LNCaP clone FGC (cell line): Measurements from ENCODE around the gene AXIN1.
"Not testable (repeated sequence)": the region's sequence is repeated elsewhere in the genome, so short reads cannot be mapped to it uniquely, and the experiment has no call there.

ENCODE experiments used
- DNase-seq: peaks from one replicate; pipeline ENCODE4 v3.0.0-alpha.2; 2011; ENCODE audit warnings: low read depth
- H3K4me3 ChIP-seq: 2 replicates; pipeline ENCODE4 v1.5.1; 2011; ENCODE audit warnings: mild to moderate bottlenecking, low read depth, low read length, control low read depth
- TF ChIP-seq, protein P1 (sequence below): IDR thresholded peaks from 2 replicates; pipeline ENCODE4 v1.5.1; 2012; ENCODE audit warnings: mild to moderate bottlenecking; ENCODE audit not compliant: control insufficient read depth, insufficient read depth; ENCODE audit errors: extremely low read depth

The AXIN1 gene

DNA sequence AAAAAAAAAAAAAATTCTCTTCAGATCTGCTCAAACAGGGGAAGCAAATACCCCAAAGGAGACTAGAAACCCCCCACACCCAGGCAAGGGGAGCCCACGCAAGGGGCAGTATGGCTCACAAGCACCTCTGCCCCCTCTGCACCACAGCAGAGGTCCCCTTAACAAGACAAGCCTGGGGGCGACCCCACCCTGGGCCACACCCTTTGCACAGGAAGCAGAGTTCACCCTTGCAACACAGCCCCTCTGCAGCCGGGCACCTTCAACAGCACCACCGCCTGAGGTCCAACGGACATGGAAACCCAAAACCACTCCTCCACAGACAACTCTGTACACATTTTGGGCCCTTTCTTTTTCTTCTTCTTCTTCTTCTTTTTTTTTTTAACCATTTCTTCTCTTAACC, 12.8 kb downstream of the AXIN1 start:
- TF ChIP-seq, protein P1, sequence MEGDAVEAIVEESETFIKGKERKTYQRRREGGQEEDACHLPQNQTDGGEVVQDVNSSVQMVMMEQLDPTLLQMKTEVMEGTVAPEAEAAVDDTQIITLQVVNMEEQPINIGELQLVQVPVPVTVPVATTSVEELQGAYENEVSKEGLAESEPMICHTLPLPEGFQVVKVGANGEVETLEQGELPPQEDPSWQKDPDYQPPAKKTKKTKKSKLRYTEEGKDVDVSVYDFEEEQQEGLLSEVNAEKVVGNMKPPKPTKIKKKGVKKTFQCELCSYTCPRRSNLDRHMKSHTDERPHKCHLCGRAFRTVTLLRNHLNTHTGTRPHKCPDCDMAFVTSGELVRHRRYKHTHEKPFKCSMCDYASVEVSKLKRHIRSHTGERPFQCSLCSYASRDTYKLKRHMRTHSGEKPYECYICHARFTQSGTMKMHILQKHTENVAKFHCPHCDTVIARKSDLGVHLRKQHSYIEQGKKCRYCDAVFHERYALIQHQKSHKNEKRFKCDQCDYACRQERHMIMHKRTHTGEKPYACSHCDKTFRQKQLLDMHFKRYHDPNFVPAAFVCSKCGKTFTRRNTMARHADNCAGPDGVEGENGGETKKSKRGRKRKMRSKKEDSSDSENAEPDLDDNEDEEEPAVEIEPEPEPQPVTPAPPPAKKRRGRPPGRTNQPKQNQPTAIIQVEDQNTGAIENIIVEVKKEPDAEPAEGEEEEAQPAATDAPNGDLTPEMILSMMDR, result no peak
- H3K4me3 ChIP-seq, result no peak overlapping the region
- no peak for DNase-seq

DNA sequence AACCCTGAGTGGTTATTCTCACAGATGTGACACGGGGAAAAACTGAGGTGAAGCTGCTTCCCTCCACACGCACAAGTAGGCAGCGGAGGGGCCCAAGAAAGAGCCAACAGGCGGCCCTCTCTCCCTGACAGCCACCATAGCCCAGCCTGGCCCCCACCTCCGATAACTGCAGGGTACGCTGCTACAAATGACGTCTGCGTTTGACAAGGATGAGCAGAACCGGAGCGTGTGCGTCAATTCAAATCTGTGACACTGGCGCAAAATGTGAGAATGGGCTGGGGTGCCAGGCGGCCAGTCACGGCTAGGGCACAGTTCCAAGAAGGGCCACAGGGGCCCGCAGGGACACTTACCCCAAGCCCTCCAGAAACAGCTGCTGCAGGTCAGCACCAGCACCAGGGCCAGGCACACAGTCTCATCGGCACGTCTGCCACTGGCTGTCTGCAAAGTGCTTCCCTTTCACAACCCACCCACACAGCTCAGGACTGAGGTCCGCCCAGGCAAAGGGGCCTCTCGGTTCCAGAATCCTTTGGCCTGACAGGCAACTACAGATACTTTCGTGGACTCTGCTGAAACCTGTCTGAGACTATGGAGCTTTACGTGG, 14.4 kb downstream of the AXIN1 start:
- DNase-seq, result no peak

DNA sequence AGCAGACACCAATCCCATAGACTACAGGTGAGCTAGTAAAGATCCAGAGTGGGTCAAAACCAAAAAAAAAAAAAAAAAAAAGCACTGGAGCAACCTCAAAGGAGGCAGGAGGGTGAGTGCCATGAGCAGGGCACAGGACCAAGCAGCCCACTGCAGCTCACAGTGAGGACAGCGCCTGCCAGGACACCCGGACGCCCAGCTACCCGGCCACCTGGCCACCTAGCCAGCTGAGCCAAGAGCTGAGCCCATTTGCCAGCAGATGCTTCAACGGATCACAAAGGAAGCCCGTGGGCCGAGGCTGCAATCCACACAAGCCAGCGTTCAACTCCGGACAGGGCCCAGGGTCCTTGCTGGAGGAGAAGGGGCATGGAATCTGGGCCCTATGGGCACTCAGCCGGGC, 15.1 kb downstream of the AXIN1 start:
- no peak overlapping the region for H3K4me3 ChIP-seq
- TF ChIP-seq, protein P1, result no peak
- DNase-seq, result no peak

More for the DNA sequence above, 14.4 kb downstream of the AXIN1 start:
- no peak overlapping the region for H3K4me3 ChIP-seq
- TF ChIP-seq, protein P1, result no peak

DNA sequence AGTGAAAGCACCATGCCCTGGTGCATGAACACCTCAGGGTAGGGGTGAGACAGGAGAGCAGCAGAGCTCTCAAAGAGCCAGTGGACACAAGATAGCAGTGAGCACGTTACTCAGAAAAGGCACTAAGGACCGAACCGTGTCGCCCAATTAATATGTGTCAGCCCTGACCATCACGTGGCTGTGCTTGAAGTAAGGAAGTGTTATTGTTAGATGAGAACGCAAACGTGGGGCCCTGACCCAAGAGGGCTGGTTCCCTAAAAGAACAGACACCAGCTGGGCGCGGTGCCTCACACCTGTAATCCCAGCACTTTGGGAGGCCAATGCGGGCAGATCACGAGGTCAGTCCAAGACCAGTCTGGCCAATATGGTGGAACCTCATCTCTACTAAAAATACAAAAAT, 16.3 kb downstream of the AXIN1 start:
- TF ChIP-seq, protein P1, result no peak
- H3K4me3 ChIP-seq, result no peak overlapping the region
- DNase-seq, result no peak

DNA sequence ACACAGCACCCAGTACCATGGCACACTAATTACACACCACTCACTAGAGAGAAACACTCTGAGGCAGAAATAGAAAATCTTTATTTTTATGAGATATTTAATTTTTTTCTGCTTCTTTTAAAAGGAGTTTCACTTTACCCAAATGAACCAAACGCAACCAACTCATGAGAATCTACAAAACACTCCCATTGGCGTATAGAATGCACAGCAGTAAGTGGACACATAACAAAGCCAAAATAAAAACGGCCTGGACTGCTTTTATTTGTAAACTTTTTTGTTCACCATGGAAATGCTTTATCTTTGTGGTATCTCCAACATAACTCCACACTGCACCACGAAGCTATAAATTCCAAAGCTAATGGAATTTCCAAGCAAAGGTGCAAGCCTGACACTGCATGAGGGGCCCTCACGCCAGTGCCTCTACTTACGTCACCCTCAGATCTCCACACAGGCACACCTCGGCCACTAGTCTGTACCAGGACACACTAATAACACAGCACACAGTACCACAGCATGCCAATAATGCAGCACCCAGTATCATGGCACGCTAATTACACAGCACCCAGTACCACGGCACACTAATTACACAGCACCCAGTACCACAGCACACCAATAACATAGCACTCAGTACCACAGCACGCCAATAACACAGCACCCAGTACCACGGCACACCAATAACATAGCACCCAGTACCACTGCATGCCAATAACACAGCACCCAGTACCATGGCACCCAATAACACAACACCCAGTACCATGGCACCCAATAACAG, 17.5 kb downstream of the AXIN1 start:
- DNase-seq, H3K4me3 ChIP-seq: not testable (repeated sequence)

DNA sequence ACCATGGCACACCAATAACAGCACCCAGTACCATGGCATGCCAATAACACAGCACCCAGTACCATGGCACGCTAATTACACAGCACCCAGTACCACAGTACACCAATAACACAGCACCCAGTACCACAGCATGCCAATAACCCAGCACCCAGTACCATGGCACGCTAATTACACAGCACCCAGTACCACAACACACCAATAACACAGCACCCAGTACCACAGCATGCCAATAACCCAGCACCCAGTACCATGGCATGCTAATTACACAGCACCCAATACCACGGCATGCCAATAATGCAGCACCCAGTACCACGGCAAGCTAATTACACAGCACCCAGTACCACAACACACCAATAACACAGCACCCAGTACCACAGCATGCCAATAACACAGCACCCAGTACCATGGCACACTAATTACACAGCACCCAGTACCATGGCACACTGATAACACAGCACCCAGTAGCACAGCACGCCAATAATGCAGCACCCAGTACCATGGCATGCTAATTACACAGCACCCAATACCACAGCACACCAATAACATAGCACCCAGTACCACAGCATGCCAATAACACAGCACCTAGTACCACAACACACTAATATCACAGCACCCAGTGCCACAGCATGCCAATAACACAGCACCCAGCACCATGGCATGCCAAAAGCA, 18.2 kb downstream of the AXIN1 start:
- DNase-seq, H3K4me3 ChIP-seq: not testable (repeated sequence)

DNA sequence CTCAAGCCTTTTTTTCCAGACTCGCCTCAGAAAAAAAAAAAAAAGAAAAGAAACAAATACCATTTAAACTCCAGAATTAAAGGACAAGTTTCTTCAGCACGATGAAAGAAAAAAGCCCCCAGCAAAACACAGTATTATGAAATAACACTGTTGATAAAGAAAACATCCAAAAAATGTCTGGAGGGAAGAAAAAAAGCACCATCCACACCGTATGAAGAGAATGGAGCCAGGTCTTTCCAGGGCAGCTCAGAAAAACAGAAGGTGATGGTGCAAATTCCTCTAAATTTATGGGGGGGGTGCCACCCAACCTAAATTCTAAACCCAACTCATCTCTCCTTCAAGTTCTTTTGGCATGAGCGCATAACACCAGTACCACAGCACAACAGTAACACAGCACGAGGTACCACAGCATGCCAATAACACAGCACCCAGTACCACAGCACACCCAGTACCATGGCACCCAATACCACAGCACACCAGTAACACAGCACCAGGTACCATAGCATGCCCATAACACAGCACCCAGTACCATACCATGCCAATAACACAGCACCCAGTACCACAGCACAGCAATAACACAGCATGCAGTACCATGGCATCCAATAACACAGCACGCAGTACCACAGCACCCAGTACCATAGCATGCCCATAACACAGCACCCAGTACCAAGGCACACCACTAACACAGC, 19.0 kb downstream of the AXIN1 start:
- no peak for DNase-seq
- H3K4me3 ChIP-seq, result no peak overlapping the region
- TF ChIP-seq, protein P1, result no peak

DNA sequence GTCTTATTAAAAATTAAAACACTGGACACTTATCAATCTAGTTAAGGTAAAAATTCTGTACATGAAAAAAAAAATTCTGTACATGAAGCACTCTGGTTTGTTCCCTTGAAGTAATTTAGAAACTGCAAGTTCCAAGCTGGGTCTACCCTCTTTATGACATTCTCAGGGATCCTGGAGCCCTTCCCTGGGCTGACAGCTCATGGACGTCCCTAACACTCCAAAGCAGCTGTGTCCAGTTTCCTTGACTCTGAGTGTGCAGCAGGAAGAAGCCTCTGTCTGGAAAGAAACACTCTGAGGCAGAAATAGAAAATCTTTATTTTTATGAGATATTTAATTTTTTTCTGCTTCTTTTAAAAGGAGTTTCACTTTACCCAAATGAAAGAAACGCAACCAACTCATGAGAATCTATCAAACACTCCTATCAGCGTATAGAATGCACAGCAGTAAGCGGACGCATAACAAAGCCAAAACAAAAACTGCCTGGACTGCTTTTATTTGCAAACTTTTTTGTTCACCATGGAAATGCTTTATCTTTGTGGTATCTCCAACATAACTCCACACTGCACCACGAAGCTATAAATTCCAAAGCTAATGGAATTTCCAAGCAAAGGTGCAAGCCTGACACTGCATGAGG, 21.2 kb downstream of the AXIN1 start:
- not testable (repeated sequence) for DNase-seq, H3K4me3 ChIP-seq
